Smooth muscle cell (in vitro differentiated cells): ENCODE data around the gene CTU2. TPM values are rescaled to one million over a fixed set of nuclear protein-coding genes. Genes with fewer than 3 reads are reported as not detected.

ENCODE experiments used
- DNase-seq: peaks from one replicate; lab custom pipeline; 2025; ENCODE audit not compliant: unreplicated experiment; lab: John Stamatoyannopoulos, UW
- H2AFZ ChIP-seq: fragments of 200-600 bp; sonication (generic); 2 replicates; pipeline ENCODE4 v1.6.0; 2016; ENCODE audit warnings: antibody characterized with exemption, low read depth, mild to moderate bottlenecking
- H3F3A ChIP-seq: fragments of 200-600 bp; sonication (generic); 2 replicates; pipeline ENCODE4 v1.6.0; 2017; ENCODE audit warnings: antibody characterized with exemption, low read depth
- H3K27ac ChIP-seq: fragments of 200-600 bp; sonication (generic); 2 replicates; pipeline ENCODE4 v1.5.1; 2016; ENCODE audit warnings: low read depth, mild to moderate bottlenecking
- H3K27me3 ChIP-seq: fragments of 200-600 bp; sonication (generic); 2 replicates; pipeline ENCODE4 v1.6.1; 2016; ENCODE audit warnings: low read depth, mild to moderate bottlenecking
- H3K36me3 ChIP-seq: fragments of 200-600 bp; sonication (generic); 2 replicates; pipeline ENCODE4 v1.5.1; 2016; ENCODE audit warnings: low read depth
- H3K4me1 ChIP-seq: fragments of 200-600 bp; sonication (generic); 2 replicates; pipeline ENCODE4 v1.5.1; 2016; ENCODE audit warnings: low read depth
- H3K4me2 ChIP-seq: fragments of 200-600 bp; sonication (generic); 2 replicates; pipeline ENCODE4 v1.6.0; 2016; ENCODE audit warnings: mild to moderate bottlenecking
- H3K4me3 ChIP-seq: fragments of 200-600 bp; sonication (generic); 2 replicates; pipeline ENCODE4 v1.5.1; 2016; ENCODE audit warnings: mild to moderate bottlenecking
- H3K79me2 ChIP-seq: fragments of 200-600 bp; sonication (generic); 2 replicates; pipeline ENCODE4 v1.6.0; 2016; ENCODE audit warnings: low read depth, mild to moderate bottlenecking
- H3K9ac ChIP-seq: fragments of 200-600 bp; sonication (generic); 2 replicates; pipeline ENCODE4 v1.6.0; 2016; ENCODE audit warnings: low read depth
- H3K9me3 ChIP-seq: fragments of 200-600 bp; sonication (generic); replicated peaks from 2 replicates; pipeline ENCODE4 v1.5.1; 2016; ENCODE audit warnings: low read depth
- H4K20me1 ChIP-seq: fragments of 200-600 bp; sonication (generic); 2 replicates; pipeline ENCODE4 v1.6.0; 2016; ENCODE audit warnings: low read depth
- WGBS: methylation state at CpG from one replicate; pipeline ENCODE4 v1.1.7; 2016; ENCODE audit warnings: low lambda C conversion rate; 5-methylcytosine and 5-hydroxymethylcytosine counted together
- polyA plus RNA-seq: library from polyadenylated mRNA; unstranded; fragments of >200 nt; fragmentation: Nextera tagmentation; extraction: Ambion mirVana; gene quantifications from 2 replicates; pipeline ENCODE4 v1.2.1, GENCODE V29; 2016
- total RNA-seq: library from RNA; depleted of rRNA; stranded (reverse); fragments of >200 nt; gene quantifications from 2 replicates; pipeline ENCODE4 v1.2.3, GENCODE V29; 2014
- TF ChIP-seq, protein P1 (sequence below): fragments of 200-600 bp; sonication (generic); IDR thresholded peaks from 2 replicates; pipeline ENCODE4 v1.5.1; 2017; ENCODE audit warnings: borderline replicate concordance, mild to moderate bottlenecking, antibody characterized with exemption; ENCODE audit not compliant: insufficient read depth, poor library complexity, severe bottlenecking

CTU2 gene
- total and polyA plus RNA-seq, 2 experiments from 2014 or later = 5.8 to 21.3 TPM

DNA sequence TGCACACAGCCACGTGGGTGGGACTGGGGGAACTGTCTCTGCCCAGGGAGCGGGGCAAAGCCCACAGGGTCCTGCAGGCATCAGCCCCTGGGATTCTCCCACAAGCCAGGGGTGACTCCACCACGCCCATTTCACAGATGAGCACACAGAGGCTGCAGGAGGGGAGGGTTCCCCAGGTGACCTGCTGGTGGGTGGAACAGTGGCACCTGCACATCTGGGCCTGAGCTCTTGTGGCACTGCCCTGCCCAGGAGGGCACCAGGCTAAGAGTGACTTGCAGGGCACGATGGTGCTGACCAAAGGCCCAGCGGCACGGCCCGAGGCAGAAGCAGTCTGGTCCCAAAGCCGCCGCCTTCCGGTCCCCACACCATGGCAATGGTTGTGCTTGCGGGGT is 54.8 kb downstream of the CTU2 start:
- Histone ChIP-seq H3K9me3 (no peaks in the 10 kb centered on the region), H3K36me3 (no peaks in the 10 kb centered on the region), H3K79me2 (peaks cover 77% of the 10 kb centered on the region), H3K4me3 (no peak overlapping the region), H3F3A (no peaks in the 10 kb centered on the region), H3K9ac (no peak overlapping the region), H3K27me3 (no peaks in the 10 kb centered on the region), H3K4me1 (peaks cover 13% of the 10 kb centered on the region), H2AFZ (no peak overlapping the region), H4K20me1 (peaks cover 98% of the 10 kb centered on the region), H3K4me2 (no peak overlapping the region), H3K27ac (no peak overlapping the region)
- no peak for DNase-seq
- TF ChIP-seq, protein P1, sequence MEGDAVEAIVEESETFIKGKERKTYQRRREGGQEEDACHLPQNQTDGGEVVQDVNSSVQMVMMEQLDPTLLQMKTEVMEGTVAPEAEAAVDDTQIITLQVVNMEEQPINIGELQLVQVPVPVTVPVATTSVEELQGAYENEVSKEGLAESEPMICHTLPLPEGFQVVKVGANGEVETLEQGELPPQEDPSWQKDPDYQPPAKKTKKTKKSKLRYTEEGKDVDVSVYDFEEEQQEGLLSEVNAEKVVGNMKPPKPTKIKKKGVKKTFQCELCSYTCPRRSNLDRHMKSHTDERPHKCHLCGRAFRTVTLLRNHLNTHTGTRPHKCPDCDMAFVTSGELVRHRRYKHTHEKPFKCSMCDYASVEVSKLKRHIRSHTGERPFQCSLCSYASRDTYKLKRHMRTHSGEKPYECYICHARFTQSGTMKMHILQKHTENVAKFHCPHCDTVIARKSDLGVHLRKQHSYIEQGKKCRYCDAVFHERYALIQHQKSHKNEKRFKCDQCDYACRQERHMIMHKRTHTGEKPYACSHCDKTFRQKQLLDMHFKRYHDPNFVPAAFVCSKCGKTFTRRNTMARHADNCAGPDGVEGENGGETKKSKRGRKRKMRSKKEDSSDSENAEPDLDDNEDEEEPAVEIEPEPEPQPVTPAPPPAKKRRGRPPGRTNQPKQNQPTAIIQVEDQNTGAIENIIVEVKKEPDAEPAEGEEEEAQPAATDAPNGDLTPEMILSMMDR = no peak
- WGBS = 98% methylated on average over 10 of the region's 11 CpGs

DNA sequence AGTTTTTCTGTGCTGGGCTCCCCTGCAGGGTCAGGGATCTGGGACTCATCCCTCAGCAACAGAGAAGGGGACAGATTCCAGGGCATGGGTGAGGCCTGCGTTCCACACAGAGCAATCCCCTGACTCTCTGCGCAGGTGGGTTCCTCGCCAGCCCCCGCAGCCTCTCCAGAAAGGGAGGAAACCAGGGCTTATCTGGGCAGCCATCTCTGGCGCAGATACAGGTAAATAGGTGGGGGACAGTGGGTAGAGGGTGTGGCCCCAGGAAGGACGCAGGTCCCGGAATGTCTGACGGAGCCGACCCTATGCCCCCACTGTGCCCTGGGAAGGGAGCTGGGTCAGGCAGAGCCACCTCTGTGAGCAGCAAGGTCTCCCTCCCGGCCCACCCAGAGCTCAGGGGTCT is 55.5 kb downstream of the CTU2 start:
- peaks cover 77% of the 10 kb centered on the region for H3K79me2 ChIP-seq
- H3K27me3 ChIP-seq = no peaks in the 10 kb centered on the region
- no peaks in the 10 kb centered on the region for H3K9me3 ChIP-seq
- H3K27ac ChIP-seq = no peak overlapping the region
- TF ChIP-seq, protein P1 = no peak
- H2AFZ ChIP-seq = no peak overlapping the region
- H4K20me1 ChIP-seq = peaks cover 98% of the 10 kb centered on the region
- no peaks in the 10 kb centered on the region for H3F3A ChIP-seq
- 94% methylated on average over 8 of the region's 10 CpGs for WGBS
- H3K4me2 ChIP-seq = no peak overlapping the region
- no peaks in the 10 kb centered on the region for H3K36me3 ChIP-seq
- no peak for DNase-seq
- peaks cover 13% of the 10 kb centered on the region for H3K4me1 ChIP-seq
- no peak overlapping the region for H3K9ac ChIP-seq
- H3K4me3 ChIP-seq = no peak overlapping the region

DNA sequence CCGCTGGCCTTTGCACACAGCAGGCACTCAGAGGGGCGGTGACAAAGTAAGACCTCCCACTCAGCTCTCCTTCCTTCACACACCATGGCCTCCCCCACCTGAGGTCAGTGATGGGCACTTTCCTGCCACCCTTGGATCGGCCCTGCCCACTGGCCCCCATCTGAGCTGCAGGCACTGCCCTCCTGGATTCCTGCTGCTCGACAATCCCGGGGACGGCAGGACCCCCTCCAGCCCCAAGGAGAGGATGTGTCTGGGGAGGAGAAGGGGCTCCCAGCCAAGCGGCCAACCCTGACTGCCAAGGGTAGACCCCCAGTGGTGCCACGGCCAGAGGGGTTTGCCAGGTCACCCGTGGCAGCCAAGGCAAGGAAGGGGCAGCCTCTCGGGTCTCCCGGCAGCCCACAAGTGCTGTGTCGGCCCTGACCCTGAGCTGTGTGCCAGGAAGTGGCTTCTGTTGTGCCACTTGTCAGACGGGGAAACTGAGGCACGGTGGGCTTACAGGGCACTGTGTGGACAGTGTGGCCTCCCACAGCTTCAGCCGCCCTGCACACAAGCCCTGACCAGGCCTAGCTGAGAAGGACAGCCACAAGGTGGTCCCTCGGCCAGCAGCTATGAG is 56.1 kb downstream of the CTU2 start:
- Histone ChIP-seq H3K27me3 (no peaks in the 10 kb centered on the region), H3K4me2 (no peak overlapping the region), H3F3A (no peaks in the 10 kb centered on the region), H3K27ac (no peak overlapping the region), H3K4me3 (no peak overlapping the region), H2AFZ (no peak overlapping the region), H3K9me3 (no peaks in the 10 kb centered on the region), H3K79me2 (peaks cover 81% of the 10 kb centered on the region), H4K20me1 (peaks cover 98% of the 10 kb centered on the region), H3K36me3 (no peaks in the 10 kb centered on the region), H3K9ac (no peak overlapping the region), H3K4me1 (peaks cover 14% of the 10 kb centered on the region)
- TF ChIP-seq, protein P1 = no peak
- no peak for DNase-seq
- WGBS = 88% methylated on average over 15 of the region's 16 CpGs

DNA sequence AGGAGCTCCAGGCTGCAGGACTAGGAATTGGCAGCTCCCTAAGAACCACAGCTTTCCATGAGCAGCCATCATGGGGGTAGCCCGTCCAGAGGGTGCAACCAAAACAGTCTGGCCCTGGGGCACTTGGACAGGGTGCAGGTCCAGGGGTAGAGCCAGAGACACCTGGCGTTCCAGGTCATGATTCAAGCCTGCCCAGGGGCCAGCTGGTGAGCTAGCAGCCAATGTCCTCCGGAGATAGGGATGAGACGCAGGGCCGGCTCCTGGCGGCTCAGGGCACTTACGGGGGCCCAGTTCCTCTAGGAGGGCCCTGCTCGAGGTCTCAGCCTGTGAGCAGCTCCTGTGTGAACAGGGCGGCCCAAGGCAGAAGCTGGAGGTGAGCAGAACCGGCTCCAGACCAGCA is 56.6 kb downstream of the CTU2 start:
- TF ChIP-seq, protein P1 = no peak
- DNase-seq = no peak
- peak overlapping the region; percentile 70 for H3K27ac ChIP-seq
- no peaks in the 10 kb centered on the region for H3K36me3 ChIP-seq
- H3K4me1 ChIP-seq = peaks cover 19% of the 10 kb centered on the region
- H3K79me2 ChIP-seq = peaks cover 81% of the 10 kb centered on the region
- H3F3A ChIP-seq = no peaks in the 10 kb centered on the region
- peaks cover 98% of the 10 kb centered on the region for H4K20me1 ChIP-seq
- H2AFZ ChIP-seq = no peak overlapping the region
- H3K9me3 ChIP-seq = no peaks in the 10 kb centered on the region
- 93% methylated on average over 10 of the region's 10 CpGs for WGBS
- H3K27me3 ChIP-seq = no peaks in the 10 kb centered on the region
- no peak overlapping the region for H3K4me3 ChIP-seq
- no peak overlapping the region for H3K9ac ChIP-seq
- no peak overlapping the region for H3K4me2 ChIP-seq
